HG03521 (cell line): ENCODE results near the gene SLC2A4.

Source experiments
- ATAC-seq: cut with Tn5 transposase; IDR thresholded peaks from one replicate; pipeline ENCODE4 v1.9.1; 2021; ENCODE audit warnings: mild to moderate bottlenecking, moderate library complexity; ENCODE audit not compliant: unreplicated experiment

The SLC2A4 gene

DNA sequence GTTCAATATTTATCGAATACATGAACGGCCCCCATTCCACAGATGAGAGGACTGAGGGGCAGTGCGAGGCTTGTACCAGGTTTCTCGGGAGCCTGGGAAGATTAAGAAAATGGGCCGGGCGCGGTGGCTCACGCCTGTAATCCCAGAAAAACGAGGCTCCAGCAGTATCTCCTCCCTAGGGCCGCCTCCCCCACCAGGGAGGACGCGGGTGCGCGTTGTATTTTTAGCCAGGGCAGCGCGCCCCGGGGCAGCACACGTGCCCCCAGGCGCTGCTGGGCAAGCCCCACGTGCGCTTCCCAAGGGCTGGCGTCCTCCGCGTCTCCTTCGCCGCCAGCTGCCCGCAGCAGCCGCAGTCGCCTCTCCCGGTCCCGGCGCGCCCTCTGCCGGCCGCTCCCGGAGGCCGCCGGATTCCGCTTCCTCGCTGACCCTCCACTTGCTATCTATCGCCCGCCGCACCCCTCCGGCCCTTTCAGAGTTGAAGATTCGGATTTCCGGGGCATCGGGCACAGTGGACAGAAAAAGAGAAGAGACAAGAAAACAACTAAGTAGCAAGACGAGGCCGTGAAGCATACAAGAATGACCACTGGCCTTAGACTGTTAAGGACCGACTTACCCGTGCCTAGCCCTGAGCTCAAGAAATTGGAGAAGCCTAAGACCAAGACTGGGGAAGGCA is 14.8 kb downstream of the SLC2A4 start:
- no peak for ATAC-seq

DNA sequence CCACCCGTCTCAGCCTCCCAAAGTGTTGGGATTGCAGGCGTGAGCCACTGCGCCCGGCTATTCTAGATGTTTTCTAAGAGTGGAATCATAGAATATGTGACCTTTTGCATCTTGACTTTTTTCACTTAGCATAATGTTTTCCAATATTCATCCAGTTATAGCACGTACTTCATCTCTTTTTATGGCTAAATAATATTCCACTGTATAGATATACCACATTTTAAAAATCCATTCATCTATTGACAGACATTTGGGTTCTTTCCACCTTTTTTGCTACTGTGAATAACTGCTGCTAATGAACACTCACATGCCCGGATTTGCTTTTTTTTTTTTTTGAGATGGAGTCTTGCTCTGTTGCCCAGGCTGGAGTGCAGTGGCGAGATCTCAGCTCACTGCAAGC is 22.7 kb downstream of the SLC2A4 start:
- no peak for ATAC-seq

DNA sequence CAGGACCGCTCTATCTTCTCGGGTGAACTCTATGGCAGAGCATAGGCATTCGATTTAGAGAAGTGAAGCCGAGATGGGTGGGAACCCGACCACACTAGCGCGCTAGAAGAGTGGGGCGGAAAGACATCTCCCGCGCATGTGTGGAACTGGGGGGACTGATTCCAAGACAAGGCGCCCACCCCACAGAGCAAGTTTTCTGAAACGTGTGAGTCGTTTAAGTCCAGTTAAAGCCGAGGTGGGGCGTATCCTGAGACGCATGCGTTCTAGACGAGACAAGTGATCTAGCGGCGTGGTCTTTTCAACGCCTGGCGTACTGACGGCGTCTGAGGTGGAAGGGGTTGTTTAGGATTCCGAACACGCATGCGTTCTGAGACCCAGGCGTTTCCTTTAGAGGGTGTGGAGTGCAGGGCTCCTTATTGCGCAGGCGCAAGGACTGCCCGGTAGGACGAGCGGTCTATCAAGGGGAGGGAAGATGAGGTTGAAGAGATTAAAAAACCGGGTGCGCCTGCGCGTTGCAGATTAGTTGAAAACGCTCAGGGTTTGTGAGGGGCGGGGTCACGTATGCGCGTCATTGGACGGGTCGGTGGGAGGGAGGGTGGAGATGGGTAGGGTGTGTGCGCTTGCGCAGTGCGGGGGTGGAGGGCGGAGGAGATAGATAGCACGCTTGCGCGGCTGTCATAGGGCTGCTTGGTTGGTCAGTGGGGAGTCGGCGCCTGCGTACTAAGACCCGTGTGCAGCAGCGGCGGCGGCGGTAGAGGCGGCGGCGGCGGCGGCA is 25.6 kb downstream of the SLC2A4 start, which contains the start of gene EIF5A:
TSS of gene EIF5A (plus strand) at position 718 of the 775 bp plus-strand sequence. CDS start 2,008 bp downstream, outside the sequence.
- ATAC-seq: peak; percentile 69

DNA sequence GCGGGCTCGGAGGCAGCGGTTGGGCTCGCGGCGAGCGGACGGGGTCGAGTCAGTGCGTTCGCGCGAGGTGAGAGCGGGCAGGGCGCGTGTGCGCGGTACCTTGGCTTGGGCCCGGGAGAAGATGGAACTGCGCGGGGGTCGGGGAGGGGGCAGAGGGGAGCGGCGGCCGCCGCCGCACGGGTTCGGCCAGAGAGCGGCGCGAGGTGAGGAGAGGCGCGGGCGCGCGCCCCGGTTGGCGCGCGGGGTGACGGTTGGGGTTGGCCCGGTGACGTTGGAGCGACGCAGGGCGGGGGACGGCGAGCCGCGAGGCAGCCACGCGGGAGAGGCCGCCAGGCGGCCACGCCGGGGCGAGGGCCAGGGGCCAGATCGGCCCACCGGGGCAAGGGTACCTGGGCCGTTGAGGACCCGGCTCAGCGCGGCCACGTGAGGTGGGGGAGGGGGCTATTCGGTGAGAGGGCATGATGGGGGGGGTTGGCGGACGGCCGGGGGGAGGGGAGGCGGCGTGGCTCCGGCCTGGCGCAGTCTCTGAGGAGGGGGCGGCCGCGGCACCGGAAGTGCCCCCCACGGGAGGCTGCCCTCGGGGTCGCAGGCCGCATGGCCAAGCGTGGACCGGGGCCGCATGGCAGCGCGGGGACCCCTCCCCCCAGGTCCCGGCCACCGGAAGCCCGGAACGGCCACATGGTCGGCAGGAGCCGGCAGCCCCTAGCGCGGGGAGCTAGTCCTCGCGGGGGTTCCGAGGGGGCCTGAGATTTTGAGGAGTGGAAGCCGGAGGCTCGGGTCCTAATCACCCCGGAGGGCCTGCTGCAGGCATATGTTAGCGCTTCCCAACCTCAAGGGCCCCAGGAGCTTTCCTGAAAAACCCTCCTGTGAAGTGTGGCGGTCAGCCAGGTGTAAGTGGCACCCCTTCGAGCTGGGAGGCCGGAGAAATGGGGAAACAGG is 26.4 kb downstream of the SLC2A4 start:
- ATAC-seq: peak; percentile 3

DNA sequence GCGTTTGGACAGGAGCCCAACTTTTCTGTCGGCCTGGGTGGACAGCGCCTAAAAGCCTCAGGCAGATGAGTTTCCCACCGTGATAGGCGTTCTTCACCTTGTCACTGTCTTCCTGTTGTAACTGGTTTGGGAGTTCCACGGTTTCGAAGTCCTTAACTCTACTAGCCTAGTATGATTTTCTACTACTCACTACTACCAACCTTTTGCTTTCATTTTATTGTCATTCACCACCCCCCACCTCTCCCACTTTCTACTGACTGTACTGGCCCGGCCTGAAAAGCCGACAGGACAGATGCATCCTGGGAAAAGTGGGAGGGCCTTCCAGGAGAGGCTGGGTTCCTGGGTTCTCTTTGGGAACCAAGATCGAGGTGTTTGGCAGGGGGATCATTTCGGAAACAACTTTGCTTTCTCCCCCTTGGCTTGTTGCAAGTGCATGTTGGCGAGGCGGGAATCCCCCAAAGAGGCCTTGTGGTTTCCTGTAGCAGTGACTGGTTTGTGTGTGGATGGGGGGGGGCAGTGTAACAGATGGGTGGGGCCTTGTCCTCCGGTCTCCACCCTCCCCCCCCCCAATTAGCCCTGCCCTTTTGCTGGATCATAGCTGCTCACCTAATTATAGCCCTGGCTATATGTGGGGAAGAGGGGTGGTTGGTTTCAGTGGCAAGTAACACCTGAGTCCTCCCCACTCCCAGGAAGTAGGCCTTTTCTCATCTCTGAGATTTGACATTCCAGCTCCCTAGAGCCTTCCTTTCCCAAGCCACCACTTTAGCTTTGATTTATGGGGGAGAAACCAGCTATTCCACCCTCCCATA is 27.3 kb downstream of the SLC2A4 start:
- no peak for ATAC-seq

DNA sequence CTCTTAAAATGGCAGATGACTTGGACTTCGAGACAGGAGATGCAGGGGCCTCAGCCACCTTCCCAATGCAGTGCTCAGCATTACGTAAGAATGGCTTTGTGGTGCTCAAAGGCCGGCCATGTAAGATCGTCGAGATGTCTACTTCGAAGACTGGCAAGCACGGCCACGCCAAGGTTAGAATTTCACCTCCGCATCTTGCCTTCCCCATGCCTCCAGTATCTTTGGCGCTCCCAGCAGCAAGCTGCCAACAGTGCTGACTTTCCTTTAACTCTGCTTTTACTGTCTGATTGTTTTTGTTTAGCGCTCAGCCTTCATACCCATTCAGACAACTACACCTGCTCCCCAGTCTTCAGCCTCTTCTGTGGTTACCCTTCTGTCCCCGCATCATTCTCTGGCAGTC is 28.1 kb downstream of the SLC2A4 start:
- ATAC-seq: no peak

DNA sequence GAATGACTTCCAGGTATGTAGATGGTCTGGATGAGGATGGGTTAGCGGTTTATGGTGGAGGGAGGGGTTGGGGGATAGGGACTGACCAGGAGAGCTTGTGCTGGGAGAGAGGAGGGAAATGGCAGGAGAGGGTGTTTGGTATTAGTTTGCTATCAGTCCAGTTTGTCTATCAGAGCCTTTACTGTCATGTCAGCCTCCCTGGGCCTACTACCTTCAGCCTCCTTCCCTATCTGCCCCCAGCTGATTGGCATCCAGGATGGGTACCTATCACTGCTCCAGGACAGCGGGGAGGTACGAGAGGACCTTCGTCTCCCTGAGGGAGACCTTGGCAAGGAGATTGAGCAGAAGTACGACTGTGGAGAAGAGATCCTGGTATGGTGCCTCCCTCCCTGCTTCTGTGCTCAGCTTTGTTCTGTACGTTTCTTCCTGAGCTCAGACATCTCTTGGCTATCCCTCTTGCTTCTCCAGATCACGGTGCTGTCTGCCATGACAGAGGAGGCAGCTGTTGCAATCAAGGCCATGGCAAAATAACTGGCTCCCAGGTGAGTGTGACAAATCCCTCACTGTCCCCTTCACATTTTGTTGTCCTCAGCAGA is 29.7 kb downstream of the SLC2A4 start:
- ATAC-seq: no peak

DNA sequence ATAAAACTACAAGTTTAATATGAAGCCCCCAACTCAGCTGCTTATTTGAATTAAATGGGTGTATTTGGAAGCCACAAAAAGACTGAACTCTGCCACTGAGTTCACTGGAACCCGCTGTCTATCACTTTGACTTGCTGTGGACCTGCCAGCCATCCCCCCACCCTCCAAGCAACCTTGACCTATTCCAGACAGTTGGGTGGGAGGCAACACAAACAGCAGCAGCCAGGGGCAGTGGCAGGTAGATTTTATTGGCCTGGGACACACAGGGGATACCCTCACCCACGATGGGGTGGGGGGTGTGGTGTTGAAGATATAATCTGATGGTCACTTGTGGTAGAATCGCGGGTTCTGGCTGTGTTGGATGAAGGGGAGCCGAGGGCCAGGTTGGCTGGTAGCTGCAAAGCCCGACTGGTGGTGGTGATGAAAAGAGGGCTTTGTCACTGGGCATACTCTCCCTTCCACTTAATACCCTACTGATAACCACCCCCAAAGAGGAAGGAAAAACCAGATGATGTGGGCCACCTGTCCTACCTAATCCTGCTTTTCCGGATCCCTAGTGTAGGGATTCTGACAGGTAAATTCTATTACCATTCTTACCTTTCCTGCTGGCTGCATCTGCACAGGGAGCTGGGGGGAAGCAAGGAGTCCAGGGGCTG is 31.0 kb downstream of the SLC2A4 start:
- ATAC-seq: no peak

DNA sequence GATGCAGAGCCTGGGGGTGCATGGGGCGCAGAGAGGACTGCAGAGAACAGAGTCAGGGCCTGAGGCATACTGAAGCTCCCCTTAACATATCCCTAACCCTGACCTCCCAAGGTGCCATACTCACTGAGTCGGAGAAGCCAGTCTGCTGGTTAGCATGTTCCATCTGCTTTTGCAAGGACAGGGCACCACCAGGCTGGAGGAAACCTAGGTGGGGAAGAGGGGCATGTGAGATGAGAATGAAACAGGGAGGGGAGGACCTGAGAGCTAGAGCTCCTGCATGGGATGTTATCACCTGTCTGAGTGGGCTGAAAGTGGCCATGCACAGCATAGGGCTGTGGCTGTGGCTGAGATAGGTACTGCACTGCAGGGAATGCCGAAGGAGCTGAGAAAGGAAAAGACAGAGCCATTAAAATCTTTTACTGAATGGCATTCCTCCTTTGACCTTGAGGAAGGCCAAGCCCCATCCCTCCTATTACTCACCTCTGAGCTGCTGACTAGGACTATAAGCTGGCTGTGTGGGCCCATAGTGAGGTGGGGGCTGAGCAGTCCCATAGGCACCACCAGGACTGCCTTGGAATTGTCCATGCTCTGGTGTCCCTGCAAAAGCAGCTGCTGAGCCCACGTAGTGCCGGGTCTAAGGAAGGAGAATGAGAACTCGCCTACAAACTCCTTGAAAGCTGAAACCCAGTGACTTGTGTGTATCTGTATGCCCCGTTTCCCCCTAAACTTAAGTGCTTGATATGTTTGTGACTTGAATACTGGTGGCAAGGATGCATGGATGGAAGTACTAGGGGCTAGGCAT is 31.8 kb downstream of the SLC2A4 start:
- no peak for ATAC-seq

DNA sequence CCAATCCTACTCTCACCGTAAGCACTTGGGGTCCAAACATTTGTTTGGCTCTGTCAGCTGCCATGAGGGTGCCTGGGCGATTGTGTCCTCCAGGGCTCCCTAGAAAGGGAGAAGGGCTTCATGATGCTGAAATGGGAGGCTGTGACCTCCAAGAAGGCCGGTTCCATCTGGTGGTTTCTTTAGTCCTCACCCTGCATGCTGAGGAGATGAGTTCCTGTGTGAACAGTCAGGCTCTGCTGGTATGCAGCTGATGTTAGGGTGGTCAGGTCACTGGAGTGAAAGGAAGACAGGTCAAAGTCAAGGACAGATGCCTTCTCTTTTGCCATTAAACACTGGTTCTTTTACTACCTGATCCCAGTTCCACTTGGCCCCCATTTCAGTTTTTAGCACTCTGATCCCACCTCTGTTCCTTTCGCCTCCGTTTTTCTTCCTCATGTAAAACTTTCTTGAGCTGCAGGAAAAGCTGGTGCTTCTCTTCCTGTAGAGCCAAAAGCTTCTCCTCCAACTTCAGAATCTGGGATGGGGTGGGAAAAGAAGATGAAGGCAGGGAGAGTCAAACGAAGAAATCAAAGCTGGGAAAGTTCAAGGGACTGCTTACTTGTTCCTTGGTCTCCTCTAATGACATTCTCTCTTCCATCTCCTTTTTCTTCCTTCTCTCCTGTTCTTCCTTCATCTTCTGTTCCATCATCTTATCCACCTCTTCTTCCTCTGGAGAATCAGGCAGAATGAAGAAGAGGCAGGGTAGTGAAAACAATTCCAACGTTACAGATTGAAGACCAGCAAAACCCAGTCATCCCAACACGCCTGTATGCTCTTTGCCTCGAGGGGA is 32.6 kb downstream of the SLC2A4 start:
- no peak for ATAC-seq

DNA sequence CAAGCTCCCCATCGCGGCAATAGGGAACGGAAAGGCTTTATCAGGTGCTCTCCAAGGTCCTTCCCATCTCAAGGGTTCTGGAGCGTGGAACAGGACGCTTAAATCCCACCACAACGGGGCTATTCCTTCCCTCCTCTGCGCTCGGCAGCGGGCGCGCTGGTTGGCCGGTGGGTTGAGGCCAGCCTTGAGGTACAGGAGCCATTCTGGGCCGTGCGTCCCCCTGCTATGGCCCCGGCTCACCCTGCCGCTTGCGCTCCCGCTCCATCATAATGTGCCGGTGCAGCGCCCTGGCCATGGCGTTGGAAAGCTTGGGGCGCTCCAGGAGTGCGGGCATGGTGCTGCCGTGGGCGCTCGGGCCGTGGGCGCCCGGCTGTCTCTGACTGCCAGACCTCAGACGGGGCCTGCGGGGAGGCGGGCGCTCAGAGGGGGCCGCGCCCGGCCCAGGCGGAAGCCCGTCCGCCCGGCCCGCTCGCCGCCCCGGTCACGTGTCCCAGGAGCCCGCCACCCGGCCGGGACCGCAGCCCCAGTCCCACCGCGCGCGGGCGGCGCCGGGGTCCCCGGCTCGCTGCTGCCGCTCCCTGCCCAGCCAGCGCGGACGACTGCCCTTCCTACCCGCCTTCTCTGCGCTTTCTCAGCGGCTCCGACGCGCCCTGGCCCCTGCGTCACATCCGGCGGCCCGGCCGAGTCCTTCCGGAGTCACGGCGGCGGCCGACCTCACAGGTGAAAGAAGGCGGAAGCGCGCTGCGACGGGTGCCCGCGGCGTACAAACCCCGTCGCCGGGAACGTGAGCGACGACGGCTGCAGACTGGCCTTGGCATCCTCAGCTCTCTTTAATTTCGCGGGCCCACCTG is 33.4 kb downstream of the SLC2A4 start, which contains the start of gene GPS2:
TSS of gene GPS2 (minus strand) at position 642 of the 851 bp plus-strand sequence. CDS start at position 334, 308 bp downstream.
- ATAC-seq: peak; percentile 72

DNA sequence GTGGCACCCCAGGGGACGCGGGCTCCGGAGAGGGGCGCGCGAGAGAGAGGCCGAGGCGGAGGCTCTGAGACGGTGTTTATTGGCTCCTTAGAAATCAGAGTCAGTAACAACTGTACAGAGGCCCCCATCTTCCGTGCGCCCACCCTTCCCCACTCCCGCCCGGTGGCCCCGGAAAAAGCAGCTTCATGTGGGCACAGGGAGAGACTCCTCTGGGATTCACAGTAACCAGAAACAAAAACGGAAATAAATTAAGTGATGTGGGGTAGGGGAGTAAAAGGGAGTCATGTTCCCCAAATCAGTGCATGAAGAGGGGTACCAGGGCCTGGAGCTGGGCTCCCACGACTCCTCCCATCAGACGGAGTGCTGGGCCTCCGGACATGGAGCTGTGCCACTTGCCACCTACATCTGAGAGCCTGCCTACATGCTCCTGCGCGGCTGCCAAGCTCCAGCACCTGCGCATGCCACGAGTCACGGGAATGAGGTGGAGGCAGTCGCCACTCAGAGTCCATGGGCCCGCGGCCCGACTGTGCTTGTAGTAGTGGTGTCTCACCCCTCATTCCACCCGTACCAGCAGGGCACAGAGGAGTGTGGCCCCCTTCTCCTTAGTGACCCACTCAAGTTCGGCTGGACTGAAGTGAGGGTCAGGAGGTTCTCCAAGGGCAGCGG is 34.2 kb downstream of the SLC2A4 start:
- ATAC-seq: no peak

DNA sequence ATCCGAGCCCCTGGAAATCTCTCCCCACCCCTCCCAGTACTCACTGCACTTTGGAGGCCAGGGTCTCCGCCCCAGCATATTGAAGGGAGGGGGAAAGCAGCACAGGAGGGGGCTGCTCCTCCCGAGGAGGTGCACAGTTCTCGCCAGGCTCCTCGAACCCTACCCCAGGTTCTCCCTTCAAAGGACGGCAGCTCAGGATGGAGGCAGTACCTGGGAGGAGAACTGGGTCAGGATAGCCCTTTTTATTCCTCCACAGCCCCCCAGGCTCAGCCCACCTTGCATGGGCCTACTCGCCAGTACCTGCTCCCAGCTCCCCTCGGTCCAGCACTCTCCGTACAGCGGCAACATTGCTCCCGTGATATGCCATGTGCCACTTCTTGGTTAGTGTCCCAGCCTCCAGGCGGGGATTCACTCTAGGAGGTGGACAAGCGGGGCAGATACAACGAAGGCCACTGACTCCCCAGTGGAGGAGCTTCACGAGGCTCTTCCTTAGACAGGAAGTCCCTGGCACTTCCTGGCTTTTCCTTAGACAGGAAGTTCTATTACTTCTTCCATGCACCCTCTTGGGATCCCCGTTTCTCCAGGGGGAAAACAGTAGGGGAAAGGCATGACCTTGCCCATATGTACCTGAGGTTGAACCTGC is 35.8 kb downstream of the SLC2A4 start:
- ATAC-seq: no peak

DNA sequence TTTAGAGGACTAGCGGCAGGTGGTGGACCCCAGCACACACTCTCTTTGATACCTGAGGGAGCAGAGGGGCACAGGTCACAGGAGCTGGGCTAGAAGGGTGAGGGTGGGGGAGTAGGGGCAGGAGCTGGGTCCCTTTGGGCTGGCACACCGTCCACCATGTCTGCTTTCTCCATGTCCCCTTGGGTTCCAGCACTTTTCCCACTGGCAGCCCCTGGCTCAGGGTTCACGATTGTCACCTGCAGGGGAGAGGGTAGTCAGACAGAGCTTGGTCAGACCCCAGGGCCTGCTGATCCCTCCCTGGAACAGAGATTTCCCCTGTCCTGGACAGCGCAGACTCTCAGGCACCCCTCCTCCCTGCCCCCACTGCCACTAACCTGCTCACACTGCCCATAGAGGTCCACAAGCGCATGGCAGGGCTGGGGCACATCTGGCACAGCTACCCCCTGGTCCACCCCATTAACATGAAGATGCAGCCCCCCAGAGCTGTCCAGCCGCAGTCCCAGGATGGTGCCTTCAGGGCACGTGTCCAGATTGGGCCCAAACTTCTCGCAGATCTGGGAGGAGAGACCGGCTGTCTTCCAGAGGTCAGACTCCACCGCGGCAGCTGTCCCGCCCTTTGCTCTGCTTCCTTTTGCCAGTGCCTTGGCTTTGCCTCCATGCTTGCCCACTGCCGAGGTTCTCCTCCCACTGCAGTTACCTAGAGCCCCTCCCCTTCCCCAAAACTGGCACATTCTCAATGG is 36.8 kb downstream of the SLC2A4 start:
- ATAC-seq: no peak

DNA sequence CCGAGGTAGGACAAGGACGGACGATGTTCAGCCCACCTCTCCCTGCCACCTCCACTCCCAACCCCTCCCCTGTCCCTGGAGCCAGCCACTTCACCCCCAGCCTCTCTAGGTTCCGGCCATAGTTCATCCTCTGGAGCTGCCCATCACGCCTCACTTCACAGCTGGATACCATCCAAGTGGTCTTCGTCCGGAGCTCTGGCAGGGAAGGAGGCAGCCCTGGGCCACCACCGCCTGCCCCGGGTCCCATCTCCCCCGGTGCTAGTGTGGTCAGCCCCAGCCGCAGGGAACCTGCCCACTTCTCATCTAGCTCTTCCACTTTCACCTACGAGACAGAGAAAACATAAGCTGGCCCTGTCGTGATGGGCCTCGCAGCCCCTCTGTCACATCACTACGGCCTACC is 39.9 kb downstream of the SLC2A4 start:
- ATAC-seq: no peak
